H1 (cell line): ENCODE data around the gene GCC1.

Experiments
- ATF3 ChIP-seq: IDR thresholded peaks from 2 replicates; pipeline ENCODE4 v1.6.1; 2011; ENCODE audit warnings: low read depth, mild to moderate bottlenecking, low read length; ENCODE audit not compliant: insufficient read depth
- CEBPB ChIP-seq: IDR thresholded peaks from 2 replicates; pipeline ENCODE4 v1.6.1; 2012; ENCODE audit warnings: low read depth, low read length
- KDM1A ChIP-seq: fragments of 200-600, 300-600 bp; sonication (generic); IDR thresholded peaks from 2 replicates; pipeline ENCODE4 v1.7.1; 2016; ENCODE audit warnings: mild to moderate bottlenecking, low read length, borderline replicate concordance
- MAFK ChIP-seq: IDR thresholded peaks from 2 replicates; pipeline ENCODE4 v1.6.1; 2012; ENCODE audit warnings: low read depth, mild to moderate bottlenecking, improper control_type of control experiment, low read length
- POLR2A ChIP-seq, 2 experiments: IDR thresholded peaks; 1 replicate in 1 of 2; 2 replicates in 1 of 2; pipeline ENCODE4 v1.6.1; 2011; ENCODE audit warnings: low read depth in 2 of 2, low read length in 2 of 2, mild to moderate bottlenecking in 2 of 2; ENCODE audit errors: control extremely low read depth in 1 of 2
- RAD21 ChIP-seq, 2 experiments: IDR thresholded peaks in 1 of 2; conservative IDR thresholded peaks in 1 of 2; 2 replicates each; pipeline ENCODE4 v1.6.1; 2011; ENCODE audit warnings: low read depth in 2 of 2, low read length in 2 of 2, improper control_type of control experiment in 1 of 2, inconsistent platforms in 1 of 2, mild to moderate bottlenecking in 1 of 2, moderate library complexity in 1 of 2
- TAF1 ChIP-seq: IDR thresholded peaks from 2 replicates; pipeline ENCODE4 v1.6.1; 2011; ENCODE audit warnings: mild to moderate bottlenecking, low read depth, low read length
- YY1 ChIP-seq: IDR thresholded peaks from 2 replicates; pipeline ENCODE4 v1.6.1; 2011; ENCODE audit warnings: low read depth, mild to moderate bottlenecking, low read length
- TF ChIP-seq, protein P1 (sequence below), 3 experiments: IDR thresholded peaks; 1 replicate in 2 of 3; 2 replicates in 1 of 3; pipeline versions ENCODE4 v1.5.1 to v1.6.1; 2011; ENCODE audit warnings: low read length in 3 of 3, mild to moderate bottlenecking in 3 of 3, inconsistent platforms in 2 of 3, low read depth in 1 of 3, moderate library complexity in 1 of 3; ENCODE audit not compliant: insufficient read depth in 1 of 3; ENCODE audit errors: control extremely low read depth in 1 of 3

DNA sequence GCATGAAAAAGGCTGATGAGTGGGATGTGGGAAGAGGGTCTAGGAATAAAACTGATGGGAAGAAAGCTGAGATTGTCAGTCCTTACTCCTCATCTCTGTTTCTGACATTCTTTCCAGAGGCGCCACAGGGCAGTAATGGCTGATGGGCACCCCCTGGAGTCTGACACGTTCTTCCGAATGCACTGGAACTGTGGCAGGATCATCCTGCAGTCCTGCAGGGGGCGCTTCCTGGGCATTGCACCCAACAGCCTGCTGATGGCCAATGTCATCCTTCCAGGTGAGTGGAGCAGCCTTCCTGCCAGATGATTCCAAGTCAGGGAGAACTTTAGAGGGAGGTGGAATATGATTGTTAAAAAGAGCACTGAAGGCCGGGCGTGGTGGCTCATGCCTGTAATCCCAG is 12.9 kb upstream of the GCC1 start:
- TF ChIP-seq, protein P1, sequence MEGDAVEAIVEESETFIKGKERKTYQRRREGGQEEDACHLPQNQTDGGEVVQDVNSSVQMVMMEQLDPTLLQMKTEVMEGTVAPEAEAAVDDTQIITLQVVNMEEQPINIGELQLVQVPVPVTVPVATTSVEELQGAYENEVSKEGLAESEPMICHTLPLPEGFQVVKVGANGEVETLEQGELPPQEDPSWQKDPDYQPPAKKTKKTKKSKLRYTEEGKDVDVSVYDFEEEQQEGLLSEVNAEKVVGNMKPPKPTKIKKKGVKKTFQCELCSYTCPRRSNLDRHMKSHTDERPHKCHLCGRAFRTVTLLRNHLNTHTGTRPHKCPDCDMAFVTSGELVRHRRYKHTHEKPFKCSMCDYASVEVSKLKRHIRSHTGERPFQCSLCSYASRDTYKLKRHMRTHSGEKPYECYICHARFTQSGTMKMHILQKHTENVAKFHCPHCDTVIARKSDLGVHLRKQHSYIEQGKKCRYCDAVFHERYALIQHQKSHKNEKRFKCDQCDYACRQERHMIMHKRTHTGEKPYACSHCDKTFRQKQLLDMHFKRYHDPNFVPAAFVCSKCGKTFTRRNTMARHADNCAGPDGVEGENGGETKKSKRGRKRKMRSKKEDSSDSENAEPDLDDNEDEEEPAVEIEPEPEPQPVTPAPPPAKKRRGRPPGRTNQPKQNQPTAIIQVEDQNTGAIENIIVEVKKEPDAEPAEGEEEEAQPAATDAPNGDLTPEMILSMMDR (IDR thresholded peaks at IDR 0.05; ENCODE audit: control extremely low read depth in 1 of 3, insufficient read depth in 1 of 3, low read depth in 1 of 3, low read length in 3 of 3), result peak; percentile 94 to 97 (median 96)
- TF ChIP-seq CEBPB, result no peak
- TF ChIP-seq POLR2A (IDR thresholded peaks at IDR 0.05; ENCODE audit: control extremely low read depth in 1 of 2, low read depth in 2 of 2, low read length in 2 of 2), result no peak
- no peak for TF ChIP-seq TAF1
- peak; percentile 93 for TF ChIP-seq YY1
- peak; percentile 70 to 71 for TF ChIP-seq RAD21 (IDR thresholded peaks at IDR 0.05 in 1 of 2, conservative IDR thresholded peaks at IDR 0.05 in 1 of 2; ENCODE audit: low read depth in 2 of 2, low read length in 2 of 2)
- no peak for TF ChIP-seq ATF3
- no peak for TF ChIP-seq KDM1A
- no peak for TF ChIP-seq MAFK
